NOMO-1 (cell line): ENCODE measurements around the gene OR2H1.

Experiments
- DNase-seq, 2 experiments: peaks; one replicate each; lab custom pipeline; 2025; ENCODE audit not compliant: unreplicated experiment in 2 of 2; lab: John Stamatoyannopoulos, UW

The OR2H1 gene

GRCh38 chr6:29509239-29509638 lies 52.3 kb downstream of the OR2H1 start:
- DNase-seq: no peak

GRCh38 chr6:29509711-29510110 lies 52.8 kb downstream of the OR2H1 start:
- DNase-seq: no peak

GRCh38 chr6:29510202-29510601 lies 53.2 kb downstream of the OR2H1 start:
- DNase-seq: no peak

- no peak for DNase-seq
Measured at GRCh38 chr6:29510746-29511300, 53.9 kb downstream of the OR2H1 start.
